Endothelial cell (in vitro differentiated cells): ENCODE measurements around the gene BHLHE23. TPM values are rescaled to one million over a fixed set of nuclear protein-coding genes. Genes with fewer than 3 reads are reported as not detected.

ENCODE experiments used
- DNase-seq: peaks from one replicate; pipeline ENCODE4 v3.0.0; 2021; ENCODE audit warnings: low spot score
- H3K27ac Mint-ChIP-seq: one replicate; pipeline ENCODE4 v1.8.0; 2021; ENCODE audit warnings: mixed read lengths, inconsistent platforms; ENCODE audit not compliant: unreplicated experiment
- H3K27me3 Mint-ChIP-seq: one replicate; pipeline ENCODE4 v1.8.0; 2021; ENCODE audit warnings: mild to moderate bottlenecking, moderate library complexity, mixed read lengths, inconsistent platforms; ENCODE audit not compliant: unreplicated experiment
- H3K36me3 Mint-ChIP-seq: one replicate; pipeline ENCODE4 v1.8.0; 2021; ENCODE audit warnings: mild to moderate bottlenecking, low read depth, mixed read lengths, inconsistent platforms; ENCODE audit not compliant: unreplicated experiment
- H3K4me1 Mint-ChIP-seq: one replicate; pipeline ENCODE4 v1.8.0; 2021; ENCODE audit warnings: mild to moderate bottlenecking, mixed read lengths, inconsistent platforms; ENCODE audit not compliant: unreplicated experiment
- H3K4me3 Mint-ChIP-seq: one replicate; pipeline ENCODE4 v1.8.0; 2021; ENCODE audit warnings: mild to moderate bottlenecking, mixed read lengths, inconsistent platforms; ENCODE audit not compliant: unreplicated experiment
- H3K9me3 Mint-ChIP-seq: one replicate; pipeline ENCODE4 v1.8.0; 2021; ENCODE audit warnings: mixed read lengths, inconsistent platforms; ENCODE audit not compliant: unreplicated experiment
- total RNA-seq: library from RNA; stranded (reverse); fragmentation: NEBNext Ultra II Directional; extraction: Animal tissue kit (Norgen Biotek cat#: 25700); gene quantifications from one replicate; pipeline ENCODE4 v1.2.1, GENCODE V29; 2021; ENCODE audit not compliant: unreplicated experiment
- TF ChIP-seq, protein P1 (sequence below): fragments of 200-600 bp; sonication (generic); IDR thresholded peaks from one replicate; pipeline ENCODE4 v1.5.0; 2021; ENCODE audit warnings: antibody characterized with exemption; ENCODE audit not compliant: unreplicated experiment

Gene BHLHE23
- total RNA-seq, 1 donor from 2014 or later = not detected

GRCh38 chr20:63047267-63047666 is 40.5 kb upstream of the BHLHE23 start:
- TF ChIP-seq, protein P1, sequence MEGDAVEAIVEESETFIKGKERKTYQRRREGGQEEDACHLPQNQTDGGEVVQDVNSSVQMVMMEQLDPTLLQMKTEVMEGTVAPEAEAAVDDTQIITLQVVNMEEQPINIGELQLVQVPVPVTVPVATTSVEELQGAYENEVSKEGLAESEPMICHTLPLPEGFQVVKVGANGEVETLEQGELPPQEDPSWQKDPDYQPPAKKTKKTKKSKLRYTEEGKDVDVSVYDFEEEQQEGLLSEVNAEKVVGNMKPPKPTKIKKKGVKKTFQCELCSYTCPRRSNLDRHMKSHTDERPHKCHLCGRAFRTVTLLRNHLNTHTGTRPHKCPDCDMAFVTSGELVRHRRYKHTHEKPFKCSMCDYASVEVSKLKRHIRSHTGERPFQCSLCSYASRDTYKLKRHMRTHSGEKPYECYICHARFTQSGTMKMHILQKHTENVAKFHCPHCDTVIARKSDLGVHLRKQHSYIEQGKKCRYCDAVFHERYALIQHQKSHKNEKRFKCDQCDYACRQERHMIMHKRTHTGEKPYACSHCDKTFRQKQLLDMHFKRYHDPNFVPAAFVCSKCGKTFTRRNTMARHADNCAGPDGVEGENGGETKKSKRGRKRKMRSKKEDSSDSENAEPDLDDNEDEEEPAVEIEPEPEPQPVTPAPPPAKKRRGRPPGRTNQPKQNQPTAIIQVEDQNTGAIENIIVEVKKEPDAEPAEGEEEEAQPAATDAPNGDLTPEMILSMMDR = no peak
- no peak overlapping the region for H3K27ac Mint-ChIP-seq
- H3K27me3 Mint-ChIP-seq = peaks cover 3% of the 10 kb centered on the region
- H3K36me3 Mint-ChIP-seq = no peaks in the 10 kb centered on the region
- no peak for DNase-seq
- no peaks in the 10 kb centered on the region for H3K9me3 Mint-ChIP-seq
- no peak overlapping the region for H3K4me3 Mint-ChIP-seq
- H3K4me1 Mint-ChIP-seq = peaks cover 2% of the 10 kb centered on the region

DNA sequence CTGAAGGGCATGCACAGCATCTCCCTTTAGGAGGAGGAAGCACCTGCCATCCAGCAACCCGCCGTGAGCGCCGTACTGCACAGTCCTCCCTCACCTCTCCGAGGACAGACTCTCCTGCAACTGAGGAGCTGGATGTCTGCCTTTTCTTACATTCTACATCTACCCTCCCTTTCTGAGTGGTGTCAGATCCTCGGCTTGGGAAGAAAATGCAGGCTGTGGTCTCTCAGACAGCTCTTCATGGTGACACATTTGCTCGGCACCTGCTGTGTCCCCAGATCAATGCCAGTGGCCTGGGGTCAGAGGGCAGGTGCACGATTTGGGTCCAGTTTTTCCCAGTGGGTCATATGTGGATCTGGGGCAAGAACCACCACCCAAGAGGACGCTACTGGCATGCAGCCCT is 40.1 kb upstream of the BHLHE23 start:
- H3K27ac Mint-ChIP-seq = no peak overlapping the region
- H3K36me3 Mint-ChIP-seq = no peaks in the 10 kb centered on the region
- DNase-seq = no peak
- no peak overlapping the region for H3K4me3 Mint-ChIP-seq
- TF ChIP-seq, protein P1 = no peak
- no peaks in the 10 kb centered on the region for H3K9me3 Mint-ChIP-seq
- no peaks in the 10 kb centered on the region for H3K4me1 Mint-ChIP-seq
- H3K27me3 Mint-ChIP-seq = peaks cover 3% of the 10 kb centered on the region

DNA sequence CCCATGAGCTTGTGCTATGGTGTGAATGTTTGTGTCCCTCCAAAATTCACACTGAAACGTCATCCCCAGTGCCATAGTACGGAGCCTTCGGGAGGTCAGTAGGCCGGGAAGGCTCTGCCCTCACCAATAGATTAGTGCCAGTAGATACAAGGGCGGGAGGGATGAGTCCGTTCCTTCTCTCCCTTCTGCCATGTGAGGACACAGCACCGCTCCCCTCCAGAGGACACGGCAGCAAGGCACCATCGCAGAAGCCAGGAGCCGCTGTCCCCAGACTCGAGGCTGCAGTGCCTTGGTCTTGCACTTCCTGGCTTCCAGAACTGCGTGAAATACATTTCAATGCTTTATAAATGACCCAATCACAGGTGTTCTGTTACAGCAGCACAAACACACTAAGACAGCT is 39.2 kb upstream of the BHLHE23 start:
- no peak overlapping the region for H3K4me3 Mint-ChIP-seq
- H3K4me1 Mint-ChIP-seq = no peaks in the 10 kb centered on the region
- no peaks in the 10 kb centered on the region for H3K36me3 Mint-ChIP-seq
- TF ChIP-seq, protein P1 = no peak
- no peak for DNase-seq
- peaks cover 3% of the 10 kb centered on the region for H3K27me3 Mint-ChIP-seq
- no peaks in the 10 kb centered on the region for H3K9me3 Mint-ChIP-seq
- H3K27ac Mint-ChIP-seq = no peak overlapping the region

DNA sequence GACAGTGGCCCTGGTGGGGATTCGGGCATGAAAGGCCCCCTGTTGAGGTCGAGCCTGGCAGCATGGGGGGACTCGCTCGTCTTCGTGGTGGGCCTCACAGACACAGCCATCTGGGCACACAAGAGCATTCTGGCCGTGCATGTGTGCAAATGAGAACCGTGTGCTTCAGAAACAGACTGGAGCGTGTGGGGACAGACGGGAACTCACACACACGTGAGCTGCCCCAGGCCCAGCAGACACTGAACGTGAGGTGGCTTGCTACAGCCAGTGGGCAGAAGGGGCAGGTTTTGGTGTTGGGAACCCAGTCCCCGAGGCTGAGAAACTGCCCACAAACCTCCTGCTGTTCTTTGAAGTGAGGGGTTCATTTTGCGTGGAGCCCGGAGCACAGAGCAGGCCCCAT is 38.6 kb upstream of the BHLHE23 start:
- no peaks in the 10 kb centered on the region for H3K4me1 Mint-ChIP-seq

DNA sequence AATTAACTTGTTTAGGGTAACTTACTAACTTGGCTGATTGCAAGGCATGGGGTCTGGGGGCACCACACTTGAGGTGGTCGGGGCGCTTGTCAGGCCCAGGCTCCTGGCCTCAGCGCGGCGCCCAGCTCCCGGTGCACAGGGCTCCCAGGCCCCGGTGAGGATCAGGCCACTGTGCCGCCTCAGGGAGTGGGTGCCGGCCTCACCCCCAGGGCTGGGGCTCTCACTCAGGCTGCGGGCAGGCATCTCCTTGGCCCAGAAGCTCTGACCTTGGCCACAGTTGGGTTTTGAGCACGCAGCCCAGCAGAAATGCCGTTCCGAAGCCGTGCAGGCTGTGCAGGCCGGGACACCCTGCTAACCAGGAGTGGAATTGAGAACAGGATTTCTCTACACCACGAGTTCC is 37.8 kb upstream of the BHLHE23 start:
- DNase-seq = no peak
- no peaks in the 10 kb centered on the region for H3K4me1 Mint-ChIP-seq
- H3K4me3 Mint-ChIP-seq = no peak overlapping the region
- no peaks in the 10 kb centered on the region for H3K9me3 Mint-ChIP-seq
- no peak overlapping the region for H3K27ac Mint-ChIP-seq
- TF ChIP-seq, protein P1 = no peak
- H3K36me3 Mint-ChIP-seq = no peaks in the 10 kb centered on the region
- H3K27me3 Mint-ChIP-seq = peaks cover 3% of the 10 kb centered on the region

More for the DNA sequence above, 38.6 kb upstream of the BHLHE23 start:
- Mint-ChIP-seq H3K27ac (no peak overlapping the region), H3K4me3 (no peak overlapping the region), H3K9me3 (no peaks in the 10 kb centered on the region), H3K36me3 (no peaks in the 10 kb centered on the region), H3K27me3 (peaks cover 3% of the 10 kb centered on the region)
- TF ChIP-seq, protein P1 = no peak
- no peak for DNase-seq
